Panc1 (cell line): Measurements from ENCODE around the gene SCGB2A2. TPM values are rescaled to one million over a fixed set of nuclear protein-coding genes. Genes with fewer than 3 reads are reported as not detected.

Source experiments
- ATAC-seq: fragments of 200-7000 bp; cut with Tn5 transposase; 2 replicates; pipeline ENCODE4 v1.9.1; 2020; ENCODE audit warnings: mild to moderate bottlenecking, moderate library complexity
- BruUV-seq: library from RNA; stranded (reverse); fragments of 400-500 nt; replicated peaks from 2 replicates; lab custom pipeline; 2021; lab: Mats Ljungman, UMichigan
- CTCF ChIA-PET: fragments of 300-600 bp; sonication (Branson Sonifier 250); formaldehyde crosslinking; loops from one replicate; lab custom pipeline; 2022; ENCODE audit warnings: antibody characterized with exemption; lab: Charles Lee
- POLR2A ChIA-PET: fragments of 300-600 bp; sonication (Branson Sonifier 250); formaldehyde crosslinking; loops from one replicate; lab custom pipeline; 2022; ENCODE audit warnings: antibody characterized with exemption; lab: Charles Lee
- DNase-seq: peaks from one replicate; pipeline ENCODE4 v3.0.0-alpha.2; 2010; ENCODE audit warnings: low read depth, low spot score
- H3K27ac ChIP-seq: 2 replicates; pipeline ENCODE4 v1.5.1; 2011; ENCODE audit warnings: mild to moderate bottlenecking, low read length, inconsistent platforms
- H3K27me3 ChIP-seq: fragments of 200-500 bp; sonication (Bioruptor generic); 2 replicates; pipeline ENCODE4 v1.6.0; 2014; ENCODE audit warnings: low read length, inconsistent platforms; ENCODE audit not compliant: control insufficient read depth, insufficient read depth
- H3K36me3 ChIP-seq: fragments of 200-500 bp; sonication (Bioruptor generic); 2 replicates; pipeline ENCODE4 v1.5.1; 2014; ENCODE audit warnings: inconsistent platforms, mild to moderate bottlenecking, low read length, moderate library complexity; ENCODE audit not compliant: control insufficient read depth, insufficient read depth
- H3K4me1 ChIP-seq: 2 replicates; pipeline ENCODE4 v1.5.1; 2011; ENCODE audit warnings: inconsistent platforms, mild to moderate bottlenecking, low read length, moderate library complexity; ENCODE audit not compliant: control insufficient read depth, insufficient read depth
- H3K4me3 ChIP-seq, 2 experiments: 2 replicates each; pipeline ENCODE4 v1.5.1; 2011 to 2012; ENCODE audit warnings: low read depth in 2 of 2, low read length in 2 of 2, mild to moderate bottlenecking in 2 of 2, inconsistent platforms in 1 of 2, moderate library complexity in 1 of 2
- H3K9me3 ChIP-seq: fragments of 200-500 bp; sonication (Bioruptor generic); 2 replicates; pipeline ENCODE4 v1.5.1; 2014; ENCODE audit warnings: low read depth, mild to moderate bottlenecking, inconsistent platforms, low read length, moderate library complexity; ENCODE audit not compliant: control insufficient read depth, insufficient read depth
- CTCF ChIP-seq: fragments of 450-650 bp; IDR thresholded peaks from 2 replicates; pipeline ENCODE4 v1.5.1; 2017; ENCODE audit warnings: mild to moderate bottlenecking
- POLR2AphosphoS5 ChIP-seq: IDR thresholded peaks from 2 replicates; pipeline ENCODE4 v1.6.1; 2012; ENCODE audit warnings: mild to moderate bottlenecking, low read depth, low read length, moderate library complexity
- REST ChIP-seq, 2 experiments: IDR thresholded peaks; 2 replicates each; pipeline ENCODE4 v1.6.1; 2011 to 2012; ENCODE audit warnings: low read depth in 2 of 2, control low read depth in 1 of 2, low read length in 1 of 2, mild to moderate bottlenecking in 1 of 2, moderate library complexity in 1 of 2; ENCODE audit not compliant: insufficient read depth in 1 of 2
- SIN3A ChIP-seq: IDR thresholded peaks from 2 replicates; pipeline ENCODE4 v1.6.1; 2012; ENCODE audit warnings: low read depth, mild to moderate bottlenecking, low read length, moderate library complexity, borderline replicate concordance; ENCODE audit not compliant: insufficient read depth
- TCF7L2 ChIP-seq: IDR thresholded peaks from 2 replicates; pipeline ENCODE4 v1.6.1; 2011; ENCODE audit warnings: mild to moderate bottlenecking, low read depth, low read length, inconsistent platforms
- in situ Hi-C: cut with HindIII; loops from 2 replicates; pipeline ENCODE4 v1.10.0; 2016; ENCODE audit warnings: low sequenced_read_pairs, low pct_unique_long_range_greater_than_20kb
- intact Hi-C: fragments of 100-400 bp; cut with micrococcal nuclease; formaldehyde crosslinking; loops from one replicate; pipeline ENCODE4 v1.10.0; 2022; ENCODE audit not compliant: unreplicated experiment
- total RNA-seq: library from RNA; stranded (reverse); gene quantifications from one replicate; pipeline ENCODE4 v1.2.1, GENCODE V29; 2021; ENCODE audit not compliant: unreplicated experiment

The SCGB2A2 gene
- total RNA-seq, 1 experiment from 2014 or later, result not detected

- TF ChIP-seq POLR2AphosphoS5 (no peak), CTCF (no peak), REST (IDR thresholded peaks at IDR 0.05; ENCODE audit: insufficient read depth in 1 of 2, low read depth in 2 of 2, low read length in 1 of 2) (no peak), SIN3A (no peak), TCF7L2 (no peak)
- Histone ChIP-seq H3K4me1 (no peaks in the 10 kb centered on the region), H3K9me3 (no peaks in the 10 kb centered on the region; the same call in 1 of the 2 replicates), H3K27ac (no peak overlapping the region), H3K27me3 (peaks cover 4% of the 10 kb centered on the region; the same call in 1 of the 2 replicates), H3K4me3 (no peak overlapping the region), H3K36me3 (no peaks in the 10 kb centered on the region)
- in situ Hi-C loops, result no loop called here
- no peak for DNase-seq
- BruUV-seq, result no TSS peak
- CTCF ChIA-PET, result no interaction called here
- intact Hi-C loops, result no loop called here
- POLR2A ChIA-PET, result no interaction called here
- no peak for ATAC-seq
Observed at GRCh38 chr11:62251698-62252097, 18.3 kb upstream of the SCGB2A2 start.

- no peaks in the 10 kb centered on the region for H3K36me3 ChIP-seq
- in situ Hi-C loops, result no loop called here
- ChIA-PET POLR2A (no interaction called here), CTCF (no interaction called here)
- ATAC-seq, result no peak
- H3K4me1 ChIP-seq, result no peaks in the 10 kb centered on the region
- no peak overlapping the region for H3K4me3 ChIP-seq
- intact Hi-C loops, result no loop called here
- H3K27ac ChIP-seq, result no peak overlapping the region
- DNase-seq, result no peak
- no TSS peak for BruUV-seq
- H3K27me3 ChIP-seq, result peaks cover 4% of the 10 kb centered on the region; the same call in 1 of the 2 replicates
- no peak for TF ChIP-seq TCF7L2
- TF ChIP-seq SIN3A, result no peak
- TF ChIP-seq POLR2AphosphoS5, result no peak
- TF ChIP-seq CTCF, result no peak
- no peak for TF ChIP-seq REST (IDR thresholded peaks at IDR 0.05; ENCODE audit: insufficient read depth in 1 of 2, low read depth in 2 of 2, low read length in 1 of 2)
- H3K9me3 ChIP-seq, result no peaks in the 10 kb centered on the region; the same call in 1 of the 2 replicates
Observed at GRCh38 chr11:62253999-62254542, 15.9 kb upstream of the SCGB2A2 start.
